ENCODE measurements around the gene MYLK4. TPM values are rescaled to one million over a fixed set of nuclear protein-coding genes. Genes with fewer than 3 reads are reported as not detected.

Gene MYLK4
- total and polyA plus RNA-seq, 2 donors (not counting 3 experiments of a cell fraction or from before 2014, with no cell fraction given) = 0.41 to 0.62 TPM

GRCh38 chr6:2632976-2633584, 117.6 kb downstream of the MYLK4 start:
- H3K4me1 ChIP-seq (ENCODE audit: control insufficient read depth, extremely low read depth, insufficient read depth, low read length) = peaks cover 15% of the 10 kb centered on the region
- no peak overlapping the region for H2AFZ ChIP-seq (ENCODE audit: low read depth, low read length)
- TF ChIP-seq GATA2 (IDR thresholded peaks at IDR 0.05; ENCODE audit: insufficient read depth, insufficient read length, low read depth, low read length) = no peak
- no peak overlapping the region for H3K27ac ChIP-seq (ENCODE audit: insufficient read depth, low read depth, low read length)
- no peak for DNase-seq (ENCODE audit: low read depth, low spot score)
- H3K9me1 ChIP-seq (replicated peaks; ENCODE audit: control insufficient read depth, extremely low read depth, insufficient read depth, low read length) = no peaks in the 10 kb centered on the region
- no peak overlapping the region for H3K4me3 ChIP-seq (replicated peaks in 1 of 3; ENCODE audit: insufficient read depth in 1 of 3, low read depth in 1 of 3, low read length in 3 of 3)
- H3K36me3 ChIP-seq (ENCODE audit: control insufficient read depth in 2 of 2, extremely low read depth in 1 of 2, insufficient read depth in 2 of 2, low read length in 2 of 2) = no peaks in the 10 kb centered on the region
- no peaks in the 10 kb centered on the region for H4K20me1 ChIP-seq (replicated peaks; ENCODE audit: control insufficient read depth, extremely low read depth, insufficient read depth, low read length)
- no peaks in the 10 kb centered on the region for H3K9me3 ChIP-seq (replicated peaks; ENCODE audit: control insufficient read depth, insufficient read depth, low read length)
- no peaks in the 10 kb centered on the region for H3K79me2 ChIP-seq (ENCODE audit: control insufficient read depth, insufficient read depth, low read length)
- no TSS peak for BruUV-seq (replicated peaks)
- dilution Hi-C loops (cut with MboI; ENCODE audit: extremely low pct_ligation_motif_present, low sequenced_read_pairs) = loop anchor here (25.0 kb wide), 1 partner anchor 521 kb away; no protein-coding TSS in a partner anchor
- no peak for FAIRE-seq
- intact Hi-C loops (cut with micrococcal nuclease) = loop anchor here (5.0 to 10.0 kb wide), 5 partner anchors 718 to 948 kb away; no protein-coding TSS in a partner anchor
- H3K27me3 ChIP-seq (ENCODE audit: control insufficient read depth in 2 of 2, insufficient read depth in 2 of 2, low read length in 2 of 2) = no peaks in the 10 kb centered on the region
- no peak overlapping the region for H3K4me2 ChIP-seq (ENCODE audit: insufficient read depth, low read length)
- POLR2A ChIA-PET = no interaction called here
- CTCF ChIA-PET = interaction anchor here (1.2 to 5.5 kb wide), 9 partner anchors 16 to 1037 kb away, joined by 3 to 80 read pairs (median 16); no protein-coding TSS in a partner anchor
- H3K9ac ChIP-seq (replicated peaks; ENCODE audit: extremely low read depth, insufficient read depth, low read length) = no peak overlapping the region

GRCh38 chr6:2632368-2632767, 118.4 kb downstream of the MYLK4 start:
- intact Hi-C loops (cut with micrococcal nuclease) (loop anchor here (5.0 to 10.0 kb wide), 5 partner anchors 718 to 948 kb away; no protein-coding TSS in a partner anchor), dilution Hi-C loops (cut with MboI; ENCODE audit: extremely low pct_ligation_motif_present, low sequenced_read_pairs) (loop anchor here (25.0 kb wide), 1 partner anchor 520 kb away; no protein-coding TSS in a partner anchor)
- ChIA-PET POLR2A (no interaction called here), CTCF (interaction anchor here (0.6 to 5.5 kb wide), 6 partner anchors 8 to 1036 kb away, joined by 3 to 80 read pairs (median 10); no protein-coding TSS in a partner anchor)
- no peaks in the 10 kb centered on the region for H4K20me1 ChIP-seq (replicated peaks; ENCODE audit: control insufficient read depth, extremely low read depth, insufficient read depth, low read length)
- H3K27me3 ChIP-seq (ENCODE audit: control insufficient read depth in 2 of 2, insufficient read depth in 2 of 2, low read length in 2 of 2) = no peaks in the 10 kb centered on the region
- H3K9me1 ChIP-seq (replicated peaks; ENCODE audit: control insufficient read depth, extremely low read depth, insufficient read depth, low read length) = no peaks in the 10 kb centered on the region
- H3K4me1 ChIP-seq (ENCODE audit: control insufficient read depth, extremely low read depth, insufficient read depth, low read length) = peaks cover 15% of the 10 kb centered on the region
- H3K4me2 ChIP-seq (ENCODE audit: insufficient read depth, low read length) = no peak overlapping the region
- no peak overlapping the region for H2AFZ ChIP-seq (ENCODE audit: low read depth, low read length)
- no peaks in the 10 kb centered on the region for H3K9me3 ChIP-seq (replicated peaks; ENCODE audit: control insufficient read depth, insufficient read depth, low read length)
- no peak overlapping the region for H3K27ac ChIP-seq (ENCODE audit: insufficient read depth, low read depth, low read length)
- no peaks in the 10 kb centered on the region for H3K79me2 ChIP-seq (ENCODE audit: control insufficient read depth, insufficient read depth, low read length)
- FAIRE-seq = no peak
- H3K9ac ChIP-seq (replicated peaks; ENCODE audit: extremely low read depth, insufficient read depth, low read length) = no peak overlapping the region
- BruUV-seq (replicated peaks) = no TSS peak
- TF ChIP-seq GATA2 (IDR thresholded peaks at IDR 0.05; ENCODE audit: insufficient read depth, insufficient read length, low read depth, low read length) (no peak), POLR2AphosphoS5 (IDR thresholded peaks at IDR 0.05; ENCODE audit: insufficient read depth, low read depth, low read length) (no peak), MYC (IDR thresholded peaks at IDR 0.05; ENCODE audit: low read depth, low read length) (no peak), EZH2 (IDR thresholded peaks at IDR 0.05; ENCODE audit: borderline replicate concordance, low read depth, low read length, severe bottlenecking) (no peak), MAX (IDR thresholded peaks at IDR 0.05; ENCODE audit: insufficient read depth, insufficient read length) (no peak), POLR2A (IDR thresholded peaks at IDR 0.05; ENCODE audit: low read depth, low read length) (no peak), JUN (IDR thresholded peaks at IDR 0.05; ENCODE audit: borderline replicate concordance, insufficient read depth, insufficient read length, low read depth) (no peak)
- TF ChIP-seq, protein P1, sequence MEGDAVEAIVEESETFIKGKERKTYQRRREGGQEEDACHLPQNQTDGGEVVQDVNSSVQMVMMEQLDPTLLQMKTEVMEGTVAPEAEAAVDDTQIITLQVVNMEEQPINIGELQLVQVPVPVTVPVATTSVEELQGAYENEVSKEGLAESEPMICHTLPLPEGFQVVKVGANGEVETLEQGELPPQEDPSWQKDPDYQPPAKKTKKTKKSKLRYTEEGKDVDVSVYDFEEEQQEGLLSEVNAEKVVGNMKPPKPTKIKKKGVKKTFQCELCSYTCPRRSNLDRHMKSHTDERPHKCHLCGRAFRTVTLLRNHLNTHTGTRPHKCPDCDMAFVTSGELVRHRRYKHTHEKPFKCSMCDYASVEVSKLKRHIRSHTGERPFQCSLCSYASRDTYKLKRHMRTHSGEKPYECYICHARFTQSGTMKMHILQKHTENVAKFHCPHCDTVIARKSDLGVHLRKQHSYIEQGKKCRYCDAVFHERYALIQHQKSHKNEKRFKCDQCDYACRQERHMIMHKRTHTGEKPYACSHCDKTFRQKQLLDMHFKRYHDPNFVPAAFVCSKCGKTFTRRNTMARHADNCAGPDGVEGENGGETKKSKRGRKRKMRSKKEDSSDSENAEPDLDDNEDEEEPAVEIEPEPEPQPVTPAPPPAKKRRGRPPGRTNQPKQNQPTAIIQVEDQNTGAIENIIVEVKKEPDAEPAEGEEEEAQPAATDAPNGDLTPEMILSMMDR (IDR thresholded peaks at IDR 0.05; ENCODE audit: extremely low read depth in 1 of 2, insufficient read depth in 1 of 2, low read depth in 1 of 2, low read length in 2 of 2) = no peak
- no peak for DNase-seq (ENCODE audit: low read depth, low spot score)
- H3K36me3 ChIP-seq (ENCODE audit: control insufficient read depth in 2 of 2, extremely low read depth in 1 of 2, insufficient read depth in 2 of 2, low read length in 2 of 2) = no peaks in the 10 kb centered on the region
- H3K4me3 ChIP-seq (replicated peaks in 1 of 3; ENCODE audit: insufficient read depth in 1 of 3, low read depth in 1 of 3, low read length in 3 of 3) = no peak overlapping the region
